Stimulated activated CD8-positive, alpha-beta memory T cell treated with anti-CD3 and anti-CD28 coated beads, Interleukin-4, amount 100 ng/mL, for 48 hours (primary cell): Measurements from ENCODE around the gene FAM83G.
"Not testable (repeated sequence)": the region's sequence is repeated elsewhere in the genome, so short reads cannot be mapped to it uniquely, and the experiment has no call there.

Experiments used
- DNase-seq: peaks from one replicate; pipeline ENCODE4 v3.0.0-alpha.2; 2020

The FAM83G gene

GRCh38 chr17:19022128-19022527, 17.6 kb upstream of the FAM83G start:
- DNase-seq: no peak

- peak; percentile 76 for DNase-seq
These were observed 17.1 kb upstream of the FAM83G start for GRCh38 chr17:19021622-19022083.

GRCh38 chr17:19021011-19021621, 16.6 kb upstream of the FAM83G start:
- DNase-seq: not testable (repeated sequence)

GRCh38 chr17:19020016-19020415, 15.5 kb upstream of the FAM83G start:
- DNase-seq: no peak

GRCh38 chr17:19019041-19019941, 14.7 kb upstream of the FAM83G start:
- DNase-seq: no peak

- DNase-seq: no peak
These were observed 14.0 kb upstream of the FAM83G start for GRCh38 chr17:19018600-19018950.

GRCh38 chr17:19017804-19018599, 13.4 kb upstream of the FAM83G start:
- no peak for DNase-seq

- no peak for DNase-seq
These were observed 12.8 kb upstream of the FAM83G start for GRCh38 chr17:19017401-19017800.

GRCh38 chr17:19016881-19017280, 12.3 kb upstream of the FAM83G start:
- no peak for DNase-seq

GRCh38 chr17:19016297-19016696, 11.7 kb upstream of the FAM83G start:
- no peak for DNase-seq

GRCh38 chr17:19015428-19015827, 10.9 kb upstream of the FAM83G start:
- no peak for DNase-seq

GRCh38 chr17:19014628-19015215, 10.2 kb upstream of the FAM83G start:
- DNase-seq: no peak

GRCh38 chr17:19013806-19014627, 9.5 kb upstream of the FAM83G start:
- DNase-seq: no peak

- DNase-seq: no peak
These were observed 8.7 kb upstream of the FAM83G start for GRCh38 chr17:19013226-19013625.

- no peak for DNase-seq
These were observed 7.9 kb upstream of the FAM83G start for GRCh38 chr17:19012171-19013080.

GRCh38 chr17:19011581-19011980, 7.0 kb upstream of the FAM83G start:
- no peak for DNase-seq

GRCh38 chr17:19010729-19011505, 6.4 kb upstream of the FAM83G start:
- DNase-seq: no peak

GRCh38 chr17:19009970-19010369, 5.4 kb upstream of the FAM83G start:
- no peak for DNase-seq

- no peak for DNase-seq
These were observed 2.1 kb upstream of the FAM83G start for GRCh38 chr17:19006698-19007097.

- no peak for DNase-seq
These were observed 1.3 kb upstream of the FAM83G start for GRCh38 chr17:19005789-19006430.
